ENCODE data around the gene MYO3B. TPM values are rescaled to one million over a fixed set of nuclear protein-coding genes. Genes with fewer than 3 reads are reported as not detected.

MYO3B gene
- total RNA-seq, 1 experiment from 2014 or later, result 0.63 TPM

- Histone ChIP-seq H3K9ac (ENCODE audit: extremely low read depth, insufficient read length, low read length) (no peak overlapping the region), H3K4me1 (ENCODE audit: insufficient read depth, low read length) (no peaks in the 10 kb centered on the region), H4K20me1 (ENCODE audit: control insufficient read depth, insufficient read depth, insufficient read length) (no peaks in the 10 kb centered on the region), H4K91ac (ENCODE audit: insufficient read length, low read depth, low read length) (no peak overlapping the region), H3K23ac (ENCODE audit: insufficient read length, low read depth, low read length) (no peak overlapping the region), H4K5ac (ENCODE audit: insufficient read length, low read depth, low read length) (no peak overlapping the region), H3K18ac (ENCODE audit: insufficient read length, low read depth, low read length) (no peak overlapping the region), H3K27me3 (ENCODE audit: insufficient read depth, low read length) (no peaks in the 10 kb centered on the region), H3K23me2 (ENCODE audit: insufficient read length, low read depth, low read length, poor library complexity, severe bottlenecking) (no peaks in the 10 kb centered on the region), H3K4me2 (ENCODE audit: insufficient read depth, insufficient read length, low read length) (no peak overlapping the region), H3K4ac (ENCODE audit: low read depth, low read length) (no peak overlapping the region), H3K79me1 (ENCODE audit: insufficient read depth, low read depth, low read length, poor library complexity, severe bottlenecking) (no peaks in the 10 kb centered on the region), H2BK20ac (ENCODE audit: low read depth, low read length, poor library complexity, severe bottlenecking) (no peak overlapping the region), H2AFZ (ENCODE audit: low read length) (no peak overlapping the region), H3K27ac (ENCODE audit: insufficient read length, low read depth, low read length) (no peak overlapping the region), H4K8ac (replicated peaks; ENCODE audit: insufficient read length, low read depth, low read length) (no peak overlapping the region), H2BK120ac (ENCODE audit: low read depth, low read length, poor library complexity, severe bottlenecking) (no peak overlapping the region), H3K56ac (ENCODE audit: insufficient read length, low read depth, low read length) (no peak overlapping the region), H3K79me2 (ENCODE audit: insufficient read depth, low read length) (no peaks in the 10 kb centered on the region), H2BK12ac (ENCODE audit: insufficient read length, low read depth, low read length) (no peak overlapping the region), H2AK5ac (ENCODE audit: insufficient read length, low read length) (no peak overlapping the region), H2BK15ac (ENCODE audit: low read depth, low read length) (no peak overlapping the region), H3K14ac (ENCODE audit: insufficient read depth, low read length) (no peak overlapping the region), H3K9me3 (ENCODE audit: control insufficient read depth, low read depth, low read length) (no peaks in the 10 kb centered on the region), H3T11ph (ENCODE audit: low read length) (no peak overlapping the region), H2BK5ac (ENCODE audit: insufficient read length, low read length) (no peak overlapping the region)
- H3K36me3 Mint-ChIP-seq (ENCODE audit: insufficient read depth in 1 of 3, low read depth in 3 of 3), result peaks cover 8 to 16% (median 14%) of the 10 kb centered on the region in 3 experiments
- no peak overlapping the region for H3K27ac Mint-ChIP-seq
- H3K27me3 Mint-ChIP-seq (ENCODE audit: low read depth), result peaks cover 2% of the 10 kb centered on the region
- H3K9me3 Mint-ChIP-seq, result peaks cover 20 to 22% of the 10 kb centered on the region in 2 experiments
- DNase-seq, result no peak
- no peak for TF ChIP-seq CTCF (conservative IDR thresholded peaks at IDR 0.05)
- H3K4me3 Mint-ChIP-seq, result no peak overlapping the region
- no peaks in the 10 kb centered on the region for H3K4me1 Mint-ChIP-seq
These were observed 89.1 kb downstream of the MYO3B start for GRCh38 chr2:170267071-170267470.

All from H9 (cell line).